Loucy (cell line): Measurements from ENCODE around the gene NAGS.

Experiments used
- H2AFZ ChIP-seq: fragments of 200-600 bp; sonication (generic); 2 replicates; pipeline ENCODE4 v1.6.0; 2016; ENCODE audit warnings: antibody characterized with exemption, mild to moderate bottlenecking, low read length, moderate library complexity
- H3F3A ChIP-seq: fragments of 200-600 bp; 2 replicates; pipeline ENCODE4 v1.6.0; 2016; ENCODE audit warnings: antibody characterized with exemption, low read depth, mild to moderate bottlenecking
- H3K27me3 ChIP-seq: fragments of 200-600 bp; sonication (generic); 2 replicates; pipeline ENCODE4 v1.6.1; 2014; ENCODE audit warnings: low read length, mild to moderate bottlenecking; ENCODE audit not compliant: insufficient read depth, poor library complexity, severe bottlenecking
- H3K36me3 ChIP-seq: fragments of 200-600 bp; sonication (generic); 2 replicates; pipeline ENCODE4 v1.6.1; 2016; ENCODE audit warnings: low read length; ENCODE audit not compliant: insufficient read depth
- H3K4me1 ChIP-seq: fragments of 200-600 bp; sonication (generic); 2 replicates; pipeline ENCODE4 v1.5.1; 2014; ENCODE audit warnings: low read length, mild to moderate bottlenecking; ENCODE audit not compliant: insufficient read depth, poor library complexity, severe bottlenecking
- H3K4me2 ChIP-seq: fragments of 200-600 bp; sonication (generic); 2 replicates; pipeline ENCODE4 v1.6.0; 2014; ENCODE audit warnings: antibody characterized with exemption, low read length, low read depth, mild to moderate bottlenecking; ENCODE audit not compliant: poor library complexity, severe bottlenecking
- H3K4me3 ChIP-seq: fragments of 200-600 bp; sonication (generic); 2 replicates; pipeline ENCODE4 v1.5.1; 2014; ENCODE audit warnings: low read length, mild to moderate bottlenecking, mixed read lengths; ENCODE audit not compliant: poor library complexity, severe bottlenecking
- H3K79me2 ChIP-seq: fragments of 200-600 bp; sonication (generic); 2 replicates; pipeline ENCODE4 v1.6.1; 2014; ENCODE audit warnings: low read length; ENCODE audit not compliant: insufficient read depth
- H3K9ac ChIP-seq: fragments of 200-600 bp; sonication (generic); 2 replicates; pipeline ENCODE4 v1.6.0; 2014; ENCODE audit warnings: mild to moderate bottlenecking, low read depth, low read length, moderate library complexity; ENCODE audit not compliant: poor library complexity, severe bottlenecking
- H3K9me2 ChIP-seq: fragments of 200-600 bp; sonication (generic); replicated peaks from 2 replicates; pipeline ENCODE4 v1.6.1; 2016; ENCODE audit warnings: low read depth, low read length, mixed read lengths
- H3K9me3 ChIP-seq: fragments of 200-600 bp; sonication (generic); 2 replicates; pipeline ENCODE4 v1.6.1; 2014; ENCODE audit warnings: mild to moderate bottlenecking, antibody characterized with exemption, low read length, low read depth; ENCODE audit not compliant: insufficient read depth
- H4K20me1 ChIP-seq: fragments of 200-600 bp; sonication (generic); 2 replicates; pipeline ENCODE4 v1.6.0; 2014; ENCODE audit warnings: antibody characterized with exemption, low read length, mild to moderate bottlenecking; ENCODE audit not compliant: insufficient read depth, poor library complexity, severe bottlenecking
- EZH2phosphoT487 ChIP-seq: fragments of 200-600 bp; IDR thresholded peaks from 2 replicates; pipeline ENCODE4 v1.6.1; 2018; ENCODE audit warnings: antibody characterized with exemption, mild to moderate bottlenecking, moderate library complexity, borderline replicate concordance
- TF ChIP-seq, protein P1 (sequence below): fragments of 200-600 bp; sonication (generic); conservative IDR thresholded peaks from 2 replicates; pipeline ENCODE4 v1.5.1; 2014; ENCODE audit warnings: mild to moderate bottlenecking, antibody characterized with exemption, low read length

The NAGS gene

GRCh38 chr17:44049294-44050060 lies 45.1 kb downstream of the NAGS start:
- peaks cover 61% of the 10 kb centered on the region; the same call in 1 of the 2 replicates for H3K36me3 ChIP-seq

GRCh38 chr17:44053125-44053872 lies 48.9 kb downstream of the NAGS start:
- no peaks in the 10 kb centered on the region for H3K9me2 ChIP-seq
- TF ChIP-seq EZH2phosphoT487 = no peak
- H3K36me3 ChIP-seq = peaks cover 66% of the 10 kb centered on the region; the same call in 1 of the 2 replicates
- peaks cover 71% of the 10 kb centered on the region; the same call in 1 of the 2 replicates for H3K79me2 ChIP-seq
- H3K4me2 ChIP-seq = no peak overlapping the region
- no peak overlapping the region for H2AFZ ChIP-seq
- no peaks in the 10 kb centered on the region for H3F3A ChIP-seq
- no peak overlapping the region for H3K4me3 ChIP-seq
- H3K9ac ChIP-seq = no peak overlapping the region
- no peaks in the 10 kb centered on the region for H3K27me3 ChIP-seq
- no peaks in the 10 kb centered on the region for H3K4me1 ChIP-seq
- no peaks in the 10 kb centered on the region for H3K9me3 ChIP-seq
- H4K20me1 ChIP-seq = peaks cover 7% of the 10 kb centered on the region

More at GRCh38 chr17:44049294-44050060, 45.1 kb downstream of the NAGS start:
- no peaks in the 10 kb centered on the region for H3F3A ChIP-seq
- H3K27me3 ChIP-seq = no peaks in the 10 kb centered on the region
- H3K9me3 ChIP-seq = no peaks in the 10 kb centered on the region
- H3K4me1 ChIP-seq = no peaks in the 10 kb centered on the region
- H2AFZ ChIP-seq = no peak overlapping the region
- H3K4me2 ChIP-seq = no peak overlapping the region
- peaks cover 15% of the 10 kb centered on the region for H4K20me1 ChIP-seq
- H3K79me2 ChIP-seq = peaks cover 67% of the 10 kb centered on the region
- TF ChIP-seq, protein P1, sequence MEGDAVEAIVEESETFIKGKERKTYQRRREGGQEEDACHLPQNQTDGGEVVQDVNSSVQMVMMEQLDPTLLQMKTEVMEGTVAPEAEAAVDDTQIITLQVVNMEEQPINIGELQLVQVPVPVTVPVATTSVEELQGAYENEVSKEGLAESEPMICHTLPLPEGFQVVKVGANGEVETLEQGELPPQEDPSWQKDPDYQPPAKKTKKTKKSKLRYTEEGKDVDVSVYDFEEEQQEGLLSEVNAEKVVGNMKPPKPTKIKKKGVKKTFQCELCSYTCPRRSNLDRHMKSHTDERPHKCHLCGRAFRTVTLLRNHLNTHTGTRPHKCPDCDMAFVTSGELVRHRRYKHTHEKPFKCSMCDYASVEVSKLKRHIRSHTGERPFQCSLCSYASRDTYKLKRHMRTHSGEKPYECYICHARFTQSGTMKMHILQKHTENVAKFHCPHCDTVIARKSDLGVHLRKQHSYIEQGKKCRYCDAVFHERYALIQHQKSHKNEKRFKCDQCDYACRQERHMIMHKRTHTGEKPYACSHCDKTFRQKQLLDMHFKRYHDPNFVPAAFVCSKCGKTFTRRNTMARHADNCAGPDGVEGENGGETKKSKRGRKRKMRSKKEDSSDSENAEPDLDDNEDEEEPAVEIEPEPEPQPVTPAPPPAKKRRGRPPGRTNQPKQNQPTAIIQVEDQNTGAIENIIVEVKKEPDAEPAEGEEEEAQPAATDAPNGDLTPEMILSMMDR = no peak
- TF ChIP-seq EZH2phosphoT487 = no peak
- no peak overlapping the region for H3K4me3 ChIP-seq
- H3K9me2 ChIP-seq = no peaks in the 10 kb centered on the region
- no peak overlapping the region for H3K9ac ChIP-seq
